Activated CD4-positive, CD25-positive, alpha-beta regulatory T cell treated with anti-CD3 and anti-CD28 coated beads, Interleukin-2, amount 50 U/mL, for 72 hours (primary cell): ENCODE measurements around the gene SLC25A24.
"Not testable (repeated sequence)": the region's sequence is repeated elsewhere in the genome, so short reads cannot be mapped to it uniquely, and the experiment has no call there.

Source experiments
- DNase-seq: peaks from one replicate; pipeline ENCODE4 v3.0.0; 2021

The SLC25A24 gene

DNA sequence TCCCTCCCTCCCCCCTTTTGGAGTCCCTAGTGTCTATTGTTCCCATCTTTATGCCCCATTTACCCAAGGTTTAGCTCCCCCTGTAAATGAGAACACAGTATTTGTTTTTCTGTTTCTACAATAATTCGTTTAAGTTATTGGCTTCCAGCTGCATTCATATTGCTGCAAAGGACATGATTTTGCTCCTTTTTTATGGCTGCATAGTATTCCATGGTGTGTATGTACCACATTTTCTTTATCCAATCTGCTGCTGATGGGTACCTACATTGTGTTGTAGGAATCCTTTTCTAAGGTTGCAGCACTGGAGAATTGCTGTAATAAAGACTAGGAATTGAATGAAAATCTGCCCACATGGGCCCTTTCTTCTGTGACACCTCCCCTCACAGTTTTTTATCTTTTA lies 6.8 kb downstream of the SLC25A24 start:
- no peak for DNase-seq

DNA sequence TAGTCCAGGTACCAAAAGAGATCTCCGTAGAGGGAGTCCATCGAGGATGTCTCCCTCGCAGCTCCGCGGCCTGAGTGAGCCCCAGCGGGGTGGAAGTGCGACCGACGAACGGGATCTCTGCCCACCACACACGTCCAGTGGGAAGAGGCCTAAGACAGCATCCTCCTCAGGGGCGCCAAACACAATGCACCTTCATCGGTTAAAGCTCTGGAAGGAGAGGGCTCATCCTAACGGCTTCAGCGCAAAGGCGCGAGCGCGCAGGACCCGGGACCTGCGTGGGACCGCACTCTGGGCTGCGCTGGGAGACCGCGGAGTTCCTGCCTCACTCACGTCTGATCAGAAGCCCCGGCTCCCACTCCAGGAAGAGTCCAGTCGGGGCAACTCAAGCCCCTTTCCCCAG lies 7.6 kb downstream of the SLC25A24 start:
- no peak for DNase-seq

DNA sequence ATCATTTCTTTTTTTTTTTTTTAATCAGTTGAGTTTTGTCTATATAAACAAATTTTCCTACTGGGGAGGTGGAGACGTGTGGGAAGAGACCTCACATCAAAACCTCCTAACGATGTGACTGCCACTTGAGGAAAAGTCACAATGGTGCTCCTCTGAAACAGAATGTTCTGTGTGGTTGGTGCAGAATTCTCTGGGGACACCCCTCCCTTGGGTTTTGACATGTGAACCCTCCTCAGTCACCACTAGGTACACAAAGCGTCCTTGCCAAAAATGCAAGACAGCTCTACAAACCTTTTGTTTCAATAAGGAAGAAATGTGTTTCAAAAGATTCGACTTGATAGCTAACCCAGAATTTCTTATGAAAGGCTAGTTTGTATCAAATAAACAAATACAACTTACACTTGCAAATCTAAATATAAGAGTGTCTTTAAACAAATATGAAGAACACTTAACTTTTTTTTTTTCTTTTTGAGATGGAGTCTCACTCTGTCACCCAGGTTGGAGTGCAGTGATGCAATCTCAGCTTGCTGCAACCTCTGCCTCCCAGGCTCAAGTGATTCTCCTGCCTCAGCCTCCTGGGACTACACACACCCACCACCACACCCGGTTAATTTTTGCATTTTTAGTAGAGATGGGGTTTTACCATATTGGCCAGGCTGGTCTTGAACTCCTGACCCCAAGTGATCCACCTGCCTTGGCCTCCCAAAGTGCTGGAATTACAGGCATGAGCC lies 9.3 kb downstream of the SLC25A24 start:
- no peak for DNase-seq

DNA sequence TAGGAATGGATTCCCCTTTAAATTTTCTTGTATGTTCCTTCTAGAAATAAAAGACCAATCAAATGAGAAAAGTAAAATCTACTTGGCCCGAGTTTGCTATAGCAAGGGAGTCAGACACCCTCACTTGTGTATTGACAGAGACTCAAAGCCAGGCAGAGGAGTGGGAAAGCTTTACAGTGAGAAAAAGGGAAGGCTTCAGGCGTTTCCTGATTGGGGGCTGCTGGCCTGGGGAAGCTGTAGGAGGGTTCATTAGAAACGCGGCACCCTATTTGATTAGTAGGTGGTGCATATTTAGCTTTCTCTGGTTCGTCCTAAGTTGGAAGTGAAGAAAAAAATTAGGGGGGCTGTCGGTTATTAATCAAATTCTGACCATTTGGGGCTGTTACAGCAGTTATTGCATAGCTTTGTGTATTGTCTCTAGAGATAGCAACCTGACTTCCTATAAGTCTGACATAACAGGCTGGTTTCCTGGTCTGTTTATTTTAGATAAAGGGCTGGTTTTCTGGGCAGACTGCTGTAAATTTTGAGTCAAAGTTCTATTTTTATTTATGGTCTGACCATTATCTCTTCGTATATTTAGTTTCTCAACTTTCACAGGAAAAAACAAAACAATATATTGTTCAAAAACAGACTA lies 10.0 kb downstream of the SLC25A24 start:
- DNase-seq, result no peak

DNA sequence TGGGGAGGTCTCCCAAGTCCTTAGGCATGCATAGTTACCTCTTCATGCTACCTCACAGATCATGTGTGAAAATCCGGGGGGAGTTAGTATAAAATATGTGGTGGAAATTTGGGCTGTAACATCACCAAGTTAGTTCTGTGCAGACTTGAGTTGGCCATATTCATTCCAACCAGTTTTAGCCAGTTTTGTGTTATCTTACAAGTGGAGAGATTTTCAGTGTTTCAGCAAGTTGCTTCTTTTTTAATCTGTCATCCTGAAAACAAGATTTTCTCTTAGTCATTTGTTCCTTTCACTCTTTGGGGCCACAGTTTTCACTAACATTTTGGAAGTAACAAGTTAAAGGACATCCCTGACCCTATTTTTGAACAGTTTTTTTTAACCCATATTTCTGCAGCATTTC lies 11.3 kb downstream of the SLC25A24 start:
- DNase-seq, result no peak

DNA sequence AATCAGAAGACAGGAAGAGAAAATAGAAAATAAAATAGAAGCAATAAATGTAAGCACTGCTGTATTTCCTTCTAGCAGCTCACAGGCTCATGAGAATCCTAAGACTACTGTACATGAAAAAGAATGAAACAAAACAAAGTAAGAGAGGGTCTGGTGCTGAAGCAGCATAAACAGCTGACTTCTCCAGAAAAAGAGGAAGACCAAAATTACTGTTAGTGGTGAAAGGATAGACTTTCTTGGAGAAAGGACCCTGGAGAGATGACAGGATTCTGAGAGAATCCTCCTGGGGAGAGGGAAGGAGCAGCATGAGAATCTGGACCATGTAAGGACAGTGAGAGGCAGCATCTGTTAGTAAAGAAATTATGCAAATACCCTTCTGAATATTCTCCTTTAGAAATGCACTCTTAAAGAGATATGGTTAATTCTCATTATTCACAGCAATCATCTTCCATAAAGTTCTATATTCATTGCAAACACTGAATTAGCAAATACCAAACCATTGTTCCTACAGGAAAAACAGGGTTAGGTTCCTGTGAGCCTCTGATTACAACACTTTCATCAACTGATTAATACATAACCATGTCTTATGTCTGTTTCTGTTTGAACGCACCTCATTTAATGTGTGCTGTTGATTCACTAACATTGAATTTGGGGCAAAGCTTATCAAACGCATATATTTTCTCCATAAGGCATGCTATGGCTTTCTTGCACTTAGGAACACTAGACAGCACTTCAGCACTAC lies 17.0 kb downstream of the SLC25A24 start:
- DNase-seq, result no peak

DNA sequence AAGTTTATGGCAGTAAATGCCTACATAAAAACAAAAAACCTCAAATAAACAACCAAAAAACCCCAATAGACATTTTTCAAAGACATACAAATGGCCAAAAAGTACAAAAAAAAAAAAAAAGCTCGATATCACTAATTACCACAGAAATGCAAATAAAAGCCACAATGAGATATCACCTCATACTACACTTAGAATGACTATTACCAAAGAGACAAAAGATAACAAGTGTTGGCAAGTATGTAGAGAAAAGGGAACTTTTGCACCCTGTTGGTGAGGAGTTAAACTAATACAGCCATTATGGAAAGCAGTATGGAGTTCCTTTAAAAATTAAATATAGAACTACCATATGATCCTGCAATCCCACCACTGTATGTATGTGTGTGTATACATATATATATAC lies 21.1 kb downstream of the SLC25A24 start:
- DNase-seq, result no peak

DNA sequence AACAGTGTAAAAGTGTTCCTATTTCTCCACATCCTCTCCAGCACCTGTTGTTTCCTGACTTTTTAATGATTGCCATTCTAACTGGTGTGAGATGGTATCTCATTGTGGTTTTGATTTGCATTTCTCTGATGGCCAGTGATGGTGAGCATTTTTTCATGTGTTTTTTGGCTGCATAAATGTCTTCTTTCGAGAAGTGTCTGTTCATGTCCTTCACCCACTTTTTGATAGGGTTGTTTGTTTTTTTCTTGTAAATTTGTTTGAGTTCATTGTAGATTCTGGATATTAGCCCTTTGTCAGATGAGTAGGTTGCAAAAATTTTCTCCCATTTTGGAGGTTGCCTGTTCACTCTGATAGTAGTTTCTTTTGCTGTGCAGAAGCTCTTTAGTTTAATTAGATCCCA lies 37.7 kb downstream of the SLC25A24 start:
- not testable (repeated sequence) for DNase-seq

DNA sequence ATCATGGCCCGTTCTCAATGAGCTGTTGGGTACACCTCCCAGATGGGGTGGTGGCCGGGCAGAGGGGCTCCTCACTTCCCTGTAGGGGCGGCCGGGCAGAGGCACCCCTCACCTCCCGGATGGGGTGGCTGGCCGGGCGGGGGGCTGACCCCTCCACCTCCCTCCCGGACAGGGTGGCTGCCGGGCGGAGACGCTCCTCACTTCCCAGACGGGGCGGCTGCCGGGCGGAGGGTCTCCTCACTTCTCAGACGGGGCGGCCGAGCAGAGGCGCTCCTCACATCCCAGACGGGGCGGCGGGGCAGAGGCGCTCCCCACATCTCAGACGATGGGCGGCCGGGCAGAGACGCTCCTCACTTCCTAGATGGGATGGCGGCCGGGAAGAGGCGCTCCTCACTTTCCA lies 40.2 kb downstream of the SLC25A24 start:
- not testable (repeated sequence) for DNase-seq

DNA sequence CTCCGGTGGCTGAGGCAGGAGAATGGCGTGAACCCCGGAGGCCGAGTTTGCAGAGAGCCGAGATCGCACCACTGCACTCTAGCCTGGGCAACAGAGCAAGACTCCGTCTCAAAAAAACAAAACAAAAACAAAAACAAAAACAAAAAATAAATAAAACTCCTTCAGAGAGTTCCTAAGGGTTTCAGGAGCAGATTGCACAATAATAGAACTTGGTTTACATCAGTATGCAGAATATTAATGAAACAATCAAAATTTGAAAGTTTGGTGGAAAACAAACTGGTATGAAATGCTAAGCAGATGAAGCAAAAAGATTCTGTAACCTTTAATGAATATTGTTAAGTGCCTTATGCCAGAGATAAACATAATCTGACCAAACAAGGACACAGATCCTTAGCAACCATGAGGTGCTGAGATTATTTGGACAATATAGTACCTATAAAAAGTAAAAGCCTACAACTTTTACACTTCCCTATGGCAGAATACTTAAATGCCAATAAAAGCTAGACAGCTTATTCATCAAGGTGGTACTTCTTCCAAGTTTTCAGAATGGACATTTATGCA lies 41.2 kb downstream of the SLC25A24 start:
- DNase-seq, result no peak

DNA sequence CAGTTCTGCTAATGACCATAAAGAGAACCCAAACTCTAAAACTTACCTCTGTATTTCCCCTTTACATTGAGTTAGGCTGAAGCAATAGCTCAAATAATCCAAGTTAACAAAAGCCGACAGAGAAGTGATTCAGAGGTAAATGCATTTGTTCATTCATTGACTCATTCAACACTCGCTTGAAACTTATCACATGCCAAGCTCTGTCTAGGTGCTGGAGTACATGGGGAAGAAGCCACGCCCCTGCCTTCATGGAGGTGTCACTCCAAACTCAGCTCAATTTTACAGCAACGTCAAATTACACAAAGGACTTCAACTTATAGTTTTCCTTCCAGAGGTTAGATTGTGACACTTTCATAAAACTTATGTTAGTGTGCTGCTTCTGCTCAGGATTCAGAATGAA lies 45.8 kb downstream of the SLC25A24 start:
- no peak for DNase-seq

DNA sequence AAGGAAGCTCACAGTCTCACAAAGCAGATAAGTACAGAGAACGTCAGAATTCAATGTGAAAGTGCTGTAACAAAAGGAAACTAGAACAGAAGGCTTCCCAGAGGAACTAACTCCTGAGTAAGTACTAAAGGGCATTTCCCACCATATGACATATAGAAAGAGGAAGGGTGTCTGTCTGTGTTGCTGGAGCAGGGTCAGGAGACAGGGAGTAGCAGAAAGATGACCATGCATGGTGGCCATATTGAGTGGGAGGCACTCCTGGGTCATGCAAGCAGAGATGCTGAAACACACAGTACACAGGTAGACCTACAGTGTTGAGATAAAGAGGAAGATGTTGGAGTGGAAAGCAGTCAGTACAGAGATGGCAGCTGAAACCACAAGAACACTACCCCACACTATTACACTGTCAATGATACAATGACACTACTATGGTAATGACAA lies 47.3 kb downstream of the SLC25A24 start:
- DNase-seq, result no peak

DNA sequence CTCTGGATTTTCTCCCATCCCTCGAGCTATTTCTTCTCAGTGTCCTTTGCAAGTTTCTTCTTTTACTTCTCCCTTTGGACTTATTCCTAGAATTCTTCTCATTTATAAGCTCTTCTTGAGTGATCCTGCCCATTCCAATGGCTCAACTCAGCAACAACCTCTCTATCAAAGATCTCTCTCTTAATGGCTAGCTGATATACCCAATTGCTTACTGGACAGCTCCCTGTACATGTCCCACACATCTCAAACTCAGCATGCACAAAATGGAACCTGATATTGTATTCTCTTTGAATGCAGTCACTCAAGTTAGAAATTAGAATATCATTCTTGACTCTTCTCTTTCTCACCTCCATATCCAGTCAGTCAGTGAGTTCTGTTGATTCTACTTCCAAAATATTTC lies 48.6 kb downstream of the SLC25A24 start:
- DNase-seq, result no peak

DNA sequence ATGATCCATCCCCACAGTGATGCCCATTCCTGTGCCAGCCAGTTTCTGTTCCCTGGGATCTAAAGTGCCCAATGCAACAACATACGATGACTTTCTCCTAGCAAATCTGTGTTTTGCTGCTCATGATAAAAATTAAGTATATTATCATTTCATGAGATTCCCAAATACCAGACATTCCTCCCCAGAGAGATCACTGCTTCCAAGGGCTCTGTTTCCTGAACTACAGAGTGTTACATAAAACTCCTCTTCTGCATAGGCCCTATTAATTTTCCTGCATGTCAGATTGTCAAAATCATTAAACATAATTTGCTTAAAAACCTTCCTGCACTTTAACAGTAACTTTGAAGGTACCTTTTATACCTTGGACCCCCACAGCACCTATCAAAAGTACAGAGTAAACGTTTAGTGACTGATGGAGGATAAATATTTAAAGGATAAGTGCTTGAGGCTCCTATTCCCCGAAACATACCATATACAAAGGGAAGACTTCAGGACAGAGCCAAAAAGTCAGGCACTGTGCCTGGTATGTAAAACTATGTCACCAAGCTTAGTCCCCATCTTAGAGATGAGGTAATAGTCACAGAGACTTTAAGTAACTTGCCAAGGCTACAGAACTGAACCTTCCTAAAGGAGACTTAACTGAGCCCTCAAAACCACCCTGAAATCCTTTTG lies 50.2 kb downstream of the SLC25A24 start:
- no peak for DNase-seq

DNA sequence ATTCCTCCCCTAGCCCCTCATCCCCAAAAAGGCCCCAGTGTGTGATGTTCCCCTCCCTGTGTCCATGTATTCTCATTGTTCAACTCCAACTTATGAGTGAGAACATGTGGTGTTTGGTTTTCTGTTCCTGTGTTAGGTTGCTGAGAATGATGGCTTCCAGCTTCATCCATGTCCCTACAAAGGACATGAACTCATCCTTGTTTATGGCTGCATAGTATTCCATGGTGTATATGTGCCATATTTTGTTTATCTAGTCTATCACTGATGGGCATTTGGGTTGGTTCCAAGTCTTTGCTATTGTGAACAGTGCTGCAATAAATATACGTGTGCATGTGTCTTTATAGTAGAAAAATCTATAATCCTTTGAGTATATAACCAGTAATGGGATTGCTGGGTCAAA lies 55.6 kb downstream of the SLC25A24 start:
- DNase-seq, result not testable (repeated sequence)

DNA sequence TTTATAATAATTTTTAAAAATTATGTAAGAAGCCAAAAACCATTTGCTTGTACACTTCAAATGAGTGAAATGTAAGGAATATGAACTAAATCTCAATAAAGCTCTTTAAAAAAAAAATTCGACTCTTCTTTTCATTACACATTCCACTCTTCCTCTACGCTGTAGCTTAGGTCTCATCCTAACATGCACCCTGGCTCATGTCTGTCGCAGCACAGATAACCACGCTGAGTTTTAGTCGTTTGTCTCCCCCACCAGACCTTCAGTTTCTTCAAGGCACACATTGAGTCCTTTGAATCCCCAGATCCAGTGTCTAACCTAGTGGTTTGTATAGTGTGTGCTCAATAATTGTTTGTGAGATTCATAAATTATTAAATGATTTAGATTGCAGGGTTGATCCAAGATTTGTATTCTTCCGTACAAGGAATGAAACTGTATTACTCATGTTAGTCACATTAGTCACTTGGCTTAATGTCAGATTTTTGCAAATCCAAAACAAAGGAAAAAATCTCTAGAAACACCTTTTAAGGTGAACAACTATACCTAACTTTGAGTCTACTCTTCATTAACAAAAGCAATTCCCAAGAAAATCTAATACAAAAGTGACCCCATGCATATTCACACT lies 57.3 kb downstream of the SLC25A24 start:
- DNase-seq, result no peak

DNA sequence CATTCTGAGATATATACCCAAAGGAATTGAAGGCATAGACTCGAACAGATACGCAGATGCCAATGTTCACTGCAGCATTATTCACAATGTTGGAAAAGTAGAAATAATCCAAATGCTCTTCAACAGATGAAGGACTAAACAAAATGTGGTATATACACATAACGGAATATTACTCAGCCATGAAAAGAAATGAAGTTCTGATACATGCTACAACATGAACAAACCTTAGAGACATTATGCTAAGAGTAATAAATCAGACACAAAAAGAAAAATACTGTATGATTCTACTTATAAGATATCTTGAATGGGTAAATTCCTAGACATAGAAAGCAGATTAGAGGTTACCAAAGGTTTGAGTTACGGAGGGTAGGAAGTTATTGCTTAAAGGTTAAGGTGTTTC lies 57.9 kb downstream of the SLC25A24 start:
- no peak for DNase-seq

DNA sequence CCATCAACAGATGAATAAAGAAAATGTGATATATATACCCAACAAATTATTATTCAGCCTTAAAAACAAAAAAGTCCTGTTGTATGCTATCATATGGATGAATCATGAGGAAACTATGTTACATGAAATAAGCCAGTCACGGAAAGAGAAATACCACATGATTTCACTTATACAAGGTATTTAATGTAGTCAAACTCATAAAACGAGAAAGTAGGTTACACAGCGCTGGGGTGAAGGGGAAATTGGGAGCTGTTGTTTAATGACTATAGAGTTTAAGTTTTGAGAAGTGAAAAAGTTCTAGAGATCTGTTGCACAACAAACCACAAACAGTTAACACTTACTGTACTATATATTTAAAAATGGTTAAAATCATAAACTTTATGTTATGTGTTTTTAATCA lies 58.5 kb downstream of the SLC25A24 start:
- DNase-seq, result no peak

DNA sequence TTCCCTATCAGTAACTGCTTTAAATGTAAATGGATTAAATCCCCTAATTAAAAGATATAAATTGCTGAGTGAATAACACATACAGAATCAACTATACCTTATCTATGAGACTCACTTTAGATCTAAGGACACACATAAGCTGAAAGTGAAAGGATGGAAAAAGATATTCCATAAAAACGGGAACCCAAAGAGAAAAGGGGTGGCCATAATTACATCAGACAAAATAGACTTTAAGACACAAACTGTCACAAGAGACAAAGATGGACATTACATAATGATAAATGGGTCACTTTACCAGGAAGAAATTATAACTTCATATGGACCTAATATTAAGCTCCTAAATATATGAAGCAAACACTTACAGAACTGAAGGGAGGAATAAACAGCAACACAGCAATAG lies 59.2 kb downstream of the SLC25A24 start:
- no peak for DNase-seq

DNA sequence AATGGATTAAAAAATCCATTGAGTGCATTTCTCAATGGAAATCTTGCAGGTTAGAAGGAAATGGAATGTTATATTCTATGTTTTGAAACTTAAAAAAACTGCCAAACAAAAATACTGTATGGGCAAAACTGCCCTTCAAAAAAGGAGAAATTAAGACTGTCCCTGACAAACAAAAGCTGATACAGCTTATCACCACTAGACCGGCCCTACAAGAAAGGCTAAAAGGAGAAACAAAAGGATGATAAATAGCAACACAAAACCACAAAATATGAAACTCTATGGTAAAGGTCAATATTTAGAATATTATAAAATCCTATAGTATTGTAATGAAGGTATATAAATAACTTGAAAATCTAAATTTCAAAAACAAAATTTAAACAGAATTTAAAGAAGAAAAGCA lies 60.0 kb downstream of the SLC25A24 start:
- DNase-seq, result no peak

DNA sequence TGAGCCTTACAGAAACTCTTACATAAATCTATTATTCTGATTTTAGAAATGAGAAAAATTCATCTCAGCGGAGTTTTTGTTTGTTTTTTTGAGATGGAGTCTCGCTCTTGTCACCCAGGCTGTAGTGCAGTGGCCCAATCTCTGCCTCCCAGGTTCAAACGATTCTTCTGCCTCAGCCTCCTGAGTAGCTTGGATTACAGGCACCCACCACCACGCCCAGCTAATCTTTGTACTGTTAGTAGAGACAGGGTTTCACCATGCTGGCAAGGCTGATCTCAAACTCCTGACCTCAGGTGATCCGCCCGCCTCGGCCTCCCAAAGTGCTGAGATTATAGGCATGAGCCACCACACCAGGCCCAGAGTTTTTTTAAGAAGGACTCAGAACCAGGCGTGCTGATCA lies 60.6 kb downstream of the SLC25A24 start:
- not testable (repeated sequence) for DNase-seq

DNA sequence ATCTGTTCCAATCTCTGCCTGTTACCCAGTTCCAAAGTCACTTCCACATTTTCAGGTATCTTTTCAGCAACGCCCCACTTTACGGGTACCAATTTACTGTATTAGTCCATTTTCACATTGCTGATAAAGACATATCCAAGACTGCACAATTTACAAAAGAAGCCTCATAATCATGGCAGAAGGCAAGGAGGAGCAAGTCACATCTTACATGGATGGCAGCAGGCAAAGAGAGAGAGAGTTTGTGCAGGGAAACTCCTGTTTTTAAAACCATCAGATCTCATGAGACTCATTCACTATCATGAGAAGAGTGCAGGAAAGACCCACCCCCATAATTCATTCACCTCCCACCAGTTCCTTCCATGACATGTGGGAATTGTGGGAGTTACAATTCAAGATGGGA lies 67.0 kb downstream of the SLC25A24 start:
- not testable (repeated sequence) for DNase-seq

DNA sequence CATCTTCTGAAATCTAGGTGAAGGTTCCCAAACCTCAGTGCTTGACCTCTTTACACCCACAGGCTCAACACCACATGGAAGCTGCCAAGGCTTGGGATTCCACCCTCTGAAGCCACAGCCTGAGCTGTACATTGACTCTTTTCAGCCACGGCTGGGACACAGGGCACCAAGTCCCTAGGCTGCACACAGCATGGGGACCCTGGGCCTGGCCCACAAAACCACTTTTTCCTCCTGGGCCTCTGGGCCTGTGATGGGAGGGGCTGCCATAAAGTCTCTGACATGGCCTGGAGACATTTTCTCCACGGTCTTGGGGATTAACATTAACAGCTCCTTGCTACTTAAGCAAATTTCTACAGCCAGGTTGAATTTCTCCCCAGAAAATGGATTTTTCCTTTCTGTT lies 67.8 kb downstream of the SLC25A24 start:
- not testable (repeated sequence) for DNase-seq
